T-cell (primary cell): ENCODE measurements around the gene CCDC158. TPM values are rescaled to one million over a fixed set of nuclear protein-coding genes. Genes with fewer than 3 reads are reported as not detected.

ENCODE experiments used
- ATAC-seq, 4 experiments: fragments of 200-7000 bp in 3 of 4; fragments of 150-1000 bp in 1 of 4; cut with Tn5 transposase; replicated peaks in 1 of 4; 1 replicate in 3 of 4; 2 replicates in 1 of 4; pipeline ENCODE4 v1.10.0; 2021; ENCODE audit warnings: moderate library complexity in 3 of 4, mild to moderate bottlenecking in 2 of 4, moderate number of reproducible peaks in 1 of 4
- CTCF ChIA-PET, 2 donors: fragments of 300-600 bp; sonication (Branson Sonifier 250); formaldehyde crosslinking; loops; one replicate each; lab custom pipeline; 2022; ENCODE audit warnings: antibody characterized with exemption in 2 of 2; lab: Charles Lee
- POLR2A ChIA-PET, 2 donors: fragments of 300-600 bp; sonication (Branson Sonifier 250); formaldehyde crosslinking; loops; one replicate each; lab custom pipeline; 2022; ENCODE audit warnings: antibody characterized with exemption in 2 of 2; lab: Charles Lee
- DNase-seq, 35 experiments: peaks; one replicate each; pipeline versions ENCODE4 v3.0.0 to v3.0.0-alpha.2; 2013 to 2023
- H3K27ac ChIP-seq: one replicate; pipeline ENCODE4 v1.5.1; 2013; ENCODE audit warnings: low read length
- H3K27me3 ChIP-seq, 2 experiments: replicated peaks in 1 of 2; 1 replicate in 1 of 2; 2 replicates in 1 of 2; pipeline versions ENCODE4 v1.6.1 to v1.7.0; 2013; ENCODE audit warnings: low read length in 1 of 2, mixed read lengths in 1 of 2; ENCODE audit not compliant: control insufficient read depth in 2 of 2, insufficient read depth in 2 of 2; ENCODE audit errors: extremely low read depth in 1 of 2
- H3K36me3 ChIP-seq, 2 donors: 1 replicate in 1 of 2; 2 replicates in 1 of 2; pipeline versions ENCODE4 v1.6.1 to v1.7.0; 2013; ENCODE audit warnings: low read length in 1 of 2; ENCODE audit not compliant: control insufficient read depth in 2 of 2, insufficient read depth in 1 of 2; ENCODE audit errors: extremely low read depth in 1 of 2
- H3K4me1 ChIP-seq, 2 experiments: 1 replicate in 1 of 2; 2 replicates in 1 of 2; pipeline versions ENCODE4 v1.6.1 to v1.7.0; 2013; ENCODE audit warnings: low read length in 2 of 2, mixed read lengths in 1 of 2; ENCODE audit not compliant: insufficient read depth in 2 of 2, control insufficient read depth in 1 of 2; ENCODE audit errors: extremely low read depth in 1 of 2
- H3K4me3 ChIP-seq, 2 donors: 1 replicate in 1 of 2; 2 replicates in 1 of 2; pipeline versions ENCODE4 v1.5.1 to v1.7.0; 2013; ENCODE audit warnings: mild to moderate bottlenecking in 2 of 2, low read length in 1 of 2, moderate library complexity in 1 of 2; ENCODE audit not compliant: control insufficient read depth in 1 of 2; ENCODE audit errors: extremely low read depth in 1 of 2
- H3K9me3 ChIP-seq: 2 replicates; pipeline ENCODE4 v1.7.0; 2013
- H3K27ac Mint-ChIP-seq, 2 donors: one replicate each; pipeline ENCODE4 v1.8.0; 2020 to 2021; ENCODE audit warnings: mild to moderate bottlenecking in 2 of 2, mixed read lengths in 2 of 2
- H3K27me3 Mint-ChIP-seq, 2 donors: one replicate each; pipeline ENCODE4 v1.8.0; 2021 to 2022; ENCODE audit warnings: mixed read lengths in 2 of 2
- H3K36me3 Mint-ChIP-seq: one replicate; pipeline ENCODE4 v1.8.0; 2021; ENCODE audit warnings: mixed read lengths
- H3K4me1 Mint-ChIP-seq, 3 donors: one replicate each; pipeline ENCODE4 v1.8.0; 2020 to 2022; ENCODE audit warnings: mixed read lengths in 3 of 3, mild to moderate bottlenecking in 1 of 3
- H3K4me3 Mint-ChIP-seq, 3 donors: one replicate each; pipeline ENCODE4 v1.8.0; 2020 to 2022; ENCODE audit warnings: mild to moderate bottlenecking in 3 of 3, mixed read lengths in 3 of 3, moderate library complexity in 3 of 3
- H3K9me3 Mint-ChIP-seq, 3 donors: one replicate each; pipeline ENCODE4 v1.8.0; 2020 to 2022; ENCODE audit warnings: mixed read lengths in 3 of 3
- WGBS: methylation state at CpG from one replicate; pipeline ENCODE4 v1.1.5; 2013; ENCODE audit warnings: missing lambda C conversion rate; ENCODE audit not compliant: insufficient coverage; 5-methylcytosine and 5-hydroxymethylcytosine counted together
- total RNA-seq, 35 experiments: library from RNA in 6 of 35; stranded (reverse) in 6 of 35; fragments of 120-200 nt in 1 of 35; gene quantifications; one replicate each; pipeline versions ENCODE4 v1.2.1 to v1.2.4 and lab custom pipeline; 2013 to 2026

The CCDC158 gene
- total RNA-seq, 5 donors from 2014 or later (not counting 1 experiment from before 2014, with no cell fraction given) = not detected

GRCh38 chr4:76265631-76266218 lies 155.2 kb downstream of the CCDC158 start:
- WGBS = no CpG with 5 or more reads among the region's 6 CpGs
- no peaks in the 10 kb centered on the region for H3K36me3 ChIP-seq
- H3K9me3 ChIP-seq = no peaks in the 10 kb centered on the region
- no peaks in the 10 kb centered on the region for H3K27me3 ChIP-seq
- no peak for ATAC-seq
- ChIA-PET POLR2A (no interaction called here), CTCF (no interaction called here)
- H3K27me3 Mint-ChIP-seq = peaks cover 0 to 2% of the 10 kb centered on the region in 2 donors
- H3K4me1 ChIP-seq = no peaks in the 10 kb centered on the region
- no peaks in the 10 kb centered on the region for H3K4me1 Mint-ChIP-seq
- H3K9me3 Mint-ChIP-seq = no peaks in the 10 kb centered on the region
- no peak overlapping the region for H3K27ac ChIP-seq
- H3K4me3 Mint-ChIP-seq = no peak overlapping the region
- no peak overlapping the region for H3K27ac Mint-ChIP-seq
- no peaks in the 10 kb centered on the region for H3K36me3 Mint-ChIP-seq
- H3K4me3 ChIP-seq = no peak overlapping the region
- DNase-seq = no peak

Other genes starting within 250 kb of the CCDC158 start
- gene SCARB2, start 207.3 kb downstream of the CCDC158 start, total RNA-seq = 10 to 100 TPM; 20.9 to 37.3 (median 23.2) TPM
- gene FAM47E, start 169.4 kb downstream of the CCDC158 start, total RNA-seq = under 1 TPM in 1 of 5 donors, not detected in 4; 0.19 TPM
- 1 to 10 TPM in 3 of 5 donors, under 1 TPM in 2; 0.26 to 2.2 (median 1.0) TPM for gene STBD1, start 114.4 kb downstream of the CCDC158 start, total RNA-seq
- 1 to 10 TPM in 1 of 5 donors, under 1 TPM in 2, not detected in 2; 0.22 to 1.1 (median 0.33) TPM for gene SHROOM3, start 14.1 kb upstream of the CCDC158 start, total RNA-seq